Karpas-422 (cell line): ENCODE results near the gene PC. TPM values are rescaled to one million over a fixed set of nuclear protein-coding genes. Genes with fewer than 3 reads are reported as not detected.

Source experiments
- DNase-seq: peaks from one replicate; pipeline ENCODE4 v3.0.0-alpha.2; 2015
- H2AFZ ChIP-seq: fragments of 200-600 bp; sonication (generic); 2 replicates; pipeline ENCODE4 v1.6.1; 2014; ENCODE audit warnings: antibody characterized with exemption, low read length, mixed read lengths
- H3K27ac ChIP-seq: fragments of 200-600 bp; sonication (generic); 2 replicates; pipeline ENCODE4 v1.5.1; 2014; ENCODE audit warnings: mild to moderate bottlenecking, low read length, moderate library complexity
- H3K27me3 ChIP-seq: fragments of 200-600 bp; sonication (generic); 2 replicates; pipeline ENCODE4 v1.6.1; 2014; ENCODE audit warnings: low read length, mixed read lengths
- H3K36me3 ChIP-seq: fragments of 200-600 bp; sonication (generic); 2 replicates; pipeline ENCODE4 v1.6.1; 2014; ENCODE audit warnings: low read length, mixed read lengths; ENCODE audit not compliant: insufficient read depth
- H3K4me1 ChIP-seq: fragments of 200-600 bp; sonication (generic); 2 replicates; pipeline ENCODE4 v1.6.1; 2014; ENCODE audit warnings: mild to moderate bottlenecking, low read length, mixed read lengths
- H3K4me2 ChIP-seq: fragments of 200-600 bp; sonication (generic); 2 replicates; pipeline ENCODE4 v1.6.1; 2014; ENCODE audit warnings: low read length, low read depth, mild to moderate bottlenecking; ENCODE audit not compliant: poor library complexity, severe bottlenecking
- H3K4me3 ChIP-seq: fragments of 200-600 bp; sonication (generic); 2 replicates; pipeline ENCODE4 v1.5.1; 2014; ENCODE audit warnings: mild to moderate bottlenecking, antibody characterized with exemption, low read length, mixed read lengths
- H3K79me2 ChIP-seq: fragments of 200-600 bp; sonication (generic); 2 replicates; pipeline ENCODE4 v1.6.1; 2014; ENCODE audit warnings: mild to moderate bottlenecking, low read length, mixed read lengths
- H3K9ac ChIP-seq: fragments of 200-600 bp; sonication (generic); 2 replicates; pipeline ENCODE4 v1.6.0; 2014; ENCODE audit warnings: low read length
- H3K9me2 ChIP-seq: fragments of 200-600 bp; sonication (generic), shearing (Covaris generic); replicated peaks from 2 replicates; pipeline ENCODE4 v1.6.0; 2014; ENCODE audit warnings: mild to moderate bottlenecking, low read length, moderate library complexity; ENCODE audit not compliant: insufficient read depth
- H3K9me3 ChIP-seq: fragments of 300-700, 200-600 bp; sonication (generic); 2 replicates; pipeline ENCODE4 v1.6.1; 2014; ENCODE audit warnings: low read length, mixed read lengths
- H4K20me1 ChIP-seq: fragments of 200-600 bp; sonication (generic); 2 replicates; pipeline ENCODE4 v1.6.1; 2014; ENCODE audit warnings: mild to moderate bottlenecking, antibody characterized with exemption, low read length, low read depth; ENCODE audit not compliant: insufficient read depth
- total RNA-seq: library from RNA; depleted of rRNA; stranded (reverse); fragments of >200 nt; shearing (Covaris generic); gene quantifications from 2 replicates; pipeline ENCODE4 v1.2.3, GENCODE V29; 2014; ENCODE audit warnings: low replicate concordance

PC gene
- total RNA-seq, 1 experiment from 2014 or later, result not detected

DNA sequence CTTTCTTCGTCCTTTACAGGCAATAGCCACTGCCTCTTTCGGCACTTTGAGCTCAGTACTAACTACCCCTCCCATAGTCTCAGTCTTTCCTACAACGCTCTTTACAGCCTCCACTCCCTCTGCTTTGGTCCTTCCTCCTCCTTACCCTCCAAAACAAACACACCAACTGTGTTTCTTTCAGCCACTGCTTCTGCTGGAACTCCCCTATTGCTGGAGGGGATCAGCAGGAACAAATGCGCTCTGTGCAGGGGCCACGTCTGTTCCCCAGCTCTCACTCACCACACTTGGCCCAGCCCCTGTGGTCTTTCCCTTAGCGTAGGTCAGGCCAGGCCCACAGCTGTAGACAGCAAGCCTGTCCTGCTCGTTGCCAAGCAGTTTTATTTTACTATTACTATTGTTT lies 42.3 kb downstream of the PC start:
- no peaks in the 10 kb centered on the region for H3K79me2 ChIP-seq
- H3K9me2 ChIP-seq, result no peaks in the 10 kb centered on the region
- no peak overlapping the region for H3K4me3 ChIP-seq
- no peaks in the 10 kb centered on the region for H3K36me3 ChIP-seq
- H3K27me3 ChIP-seq, result no peaks in the 10 kb centered on the region
- H2AFZ ChIP-seq, result no peak overlapping the region
- H3K9ac ChIP-seq, result no peak overlapping the region
- no peak for DNase-seq
- no peak overlapping the region for H3K27ac ChIP-seq
- H4K20me1 ChIP-seq, result no peaks in the 10 kb centered on the region
- no peaks in the 10 kb centered on the region for H3K4me1 ChIP-seq
- H3K4me2 ChIP-seq, result no peak overlapping the region
- no peaks in the 10 kb centered on the region for H3K9me3 ChIP-seq

DNA sequence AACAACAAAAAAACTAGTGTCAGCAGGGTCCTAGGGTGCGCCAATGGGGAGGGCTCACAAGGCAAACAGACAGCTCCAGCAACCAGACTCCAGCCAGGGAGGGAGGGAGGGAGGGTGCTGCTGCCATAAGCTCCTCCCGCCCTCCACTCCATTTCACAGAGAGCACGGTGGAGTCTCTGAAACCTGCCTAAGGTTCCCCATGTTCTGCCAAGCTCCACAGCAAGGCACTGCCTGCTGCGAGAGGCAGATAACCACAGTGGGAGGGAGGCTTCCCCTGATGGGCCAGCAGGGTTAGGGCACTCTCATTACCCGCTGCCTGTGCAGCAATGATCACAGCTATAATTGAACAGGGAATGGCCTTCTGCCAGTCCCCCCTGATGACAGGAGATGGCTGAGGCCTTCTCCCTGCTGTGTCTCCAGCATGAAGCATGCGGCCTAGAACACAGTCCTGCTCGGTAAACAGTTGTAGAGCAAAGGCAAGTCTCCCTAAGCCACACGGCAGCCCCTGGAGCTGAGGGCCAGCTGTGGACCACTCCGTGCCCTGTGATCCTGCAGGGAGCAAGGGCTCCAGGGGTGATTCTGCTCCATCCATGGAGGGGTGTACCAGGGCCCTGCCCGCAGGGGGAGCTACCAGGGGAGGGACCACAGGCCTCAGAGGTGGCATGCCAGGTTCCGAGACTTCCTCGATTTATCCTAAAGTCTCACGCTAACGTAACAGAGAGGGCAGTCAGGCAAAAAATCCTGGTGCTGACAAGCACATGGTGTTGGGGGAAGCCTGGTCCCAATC lies 42.9 kb downstream of the PC start:
- no peaks in the 10 kb centered on the region for H3K9me3 ChIP-seq

DNA sequence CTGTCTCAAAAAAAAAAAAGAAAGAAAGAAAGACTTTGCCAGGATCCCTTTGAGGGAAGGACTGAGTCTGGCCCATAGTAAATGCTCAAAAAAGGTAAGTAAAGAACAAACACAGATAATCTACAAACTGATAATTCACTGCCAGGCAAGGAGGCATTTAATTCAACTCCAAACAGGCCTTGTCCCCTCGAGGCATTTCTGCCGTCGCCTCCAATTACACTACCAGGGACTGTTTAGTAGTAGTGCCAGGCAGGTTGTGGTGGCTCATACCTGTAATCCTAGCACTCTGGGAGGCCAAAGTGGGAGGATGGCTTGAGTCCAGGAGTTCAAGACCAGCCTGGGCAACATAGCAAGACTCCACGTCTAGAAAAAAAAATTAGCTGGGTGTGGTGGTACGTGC lies 43.7 kb downstream of the PC start:
- Histone ChIP-seq H3K27me3 (no peaks in the 10 kb centered on the region), H3K36me3 (no peaks in the 10 kb centered on the region), H3K9me3 (no peaks in the 10 kb centered on the region), H4K20me1 (no peaks in the 10 kb centered on the region), H3K27ac (no peak overlapping the region), H3K79me2 (no peaks in the 10 kb centered on the region), H2AFZ (no peak overlapping the region), H3K4me1 (no peaks in the 10 kb centered on the region), H3K9me2 (no peaks in the 10 kb centered on the region), H3K4me2 (no peak overlapping the region), H3K9ac (no peak overlapping the region), H3K4me3 (no peak overlapping the region)
- DNase-seq, result no peak

More for the DNA sequence above, 42.9 kb downstream of the PC start:
- Histone ChIP-seq H3K36me3 (no peaks in the 10 kb centered on the region), H3K79me2 (no peaks in the 10 kb centered on the region), H2AFZ (no peak overlapping the region), H3K27ac (no peak overlapping the region), H3K9me2 (no peaks in the 10 kb centered on the region), H4K20me1 (no peaks in the 10 kb centered on the region), H3K4me2 (no peak overlapping the region), H3K4me3 (no peak overlapping the region), H3K27me3 (no peaks in the 10 kb centered on the region), H3K4me1 (no peaks in the 10 kb centered on the region), H3K9ac (no peak overlapping the region)
- no peak for DNase-seq

GRCh38 chr11:66912911-66913310 lies 45.3 kb downstream of the PC start:
- H3K4me1 ChIP-seq, result no peaks in the 10 kb centered on the region
- no peaks in the 10 kb centered on the region for H3K27me3 ChIP-seq
- no peak overlapping the region for H3K4me3 ChIP-seq
- no peaks in the 10 kb centered on the region for H3K9me3 ChIP-seq
- no peak for DNase-seq
- H3K27ac ChIP-seq, result no peak overlapping the region
- no peaks in the 10 kb centered on the region for H3K9me2 ChIP-seq
- H3K4me2 ChIP-seq, result no peak overlapping the region
- H3K36me3 ChIP-seq, result no peaks in the 10 kb centered on the region
- no peak overlapping the region for H2AFZ ChIP-seq
- H4K20me1 ChIP-seq, result no peaks in the 10 kb centered on the region
- no peaks in the 10 kb centered on the region for H3K79me2 ChIP-seq
- no peak overlapping the region for H3K9ac ChIP-seq

GRCh38 chr11:66912361-66912760 lies 45.8 kb downstream of the PC start:
- no peaks in the 10 kb centered on the region for H3K4me1 ChIP-seq
- H3K9me3 ChIP-seq, result no peaks in the 10 kb centered on the region
- no peaks in the 10 kb centered on the region for H4K20me1 ChIP-seq
- H3K79me2 ChIP-seq, result no peaks in the 10 kb centered on the region
- no peak overlapping the region for H3K27ac ChIP-seq
- no peak overlapping the region for H2AFZ ChIP-seq
- no peak overlapping the region for H3K4me3 ChIP-seq
- H3K4me2 ChIP-seq, result no peak overlapping the region
- no peaks in the 10 kb centered on the region for H3K27me3 ChIP-seq
- no peak overlapping the region for H3K9ac ChIP-seq
- DNase-seq, result no peak
- H3K9me2 ChIP-seq, result no peaks in the 10 kb centered on the region
- no peaks in the 10 kb centered on the region for H3K36me3 ChIP-seq

DNA sequence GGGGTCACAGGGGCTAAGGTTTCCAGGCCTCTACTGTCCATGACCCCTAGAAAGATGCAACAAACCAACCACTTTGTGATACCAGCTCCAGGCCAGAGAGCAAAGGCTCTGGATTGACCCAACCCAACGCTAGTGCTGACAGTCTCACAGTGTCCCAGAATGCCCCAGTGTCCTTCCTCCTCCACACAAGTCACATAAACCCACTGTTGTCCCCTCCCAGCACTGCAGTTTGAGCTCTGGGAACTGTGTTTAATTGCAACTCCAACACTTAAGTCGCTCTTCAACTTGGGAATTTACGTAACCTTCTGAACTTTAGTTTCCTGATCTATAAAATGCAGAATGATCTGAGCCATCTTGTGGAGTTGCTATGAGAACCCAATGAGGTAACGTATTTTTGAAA lies 47.5 kb downstream of the PC start:
- H3K4me1 ChIP-seq, result no peaks in the 10 kb centered on the region
- no peaks in the 10 kb centered on the region for H3K79me2 ChIP-seq
- no peak overlapping the region for H3K4me3 ChIP-seq
- H3K4me2 ChIP-seq, result no peak overlapping the region
- no peaks in the 10 kb centered on the region for H3K9me2 ChIP-seq
- H3K27me3 ChIP-seq, result no peaks in the 10 kb centered on the region
- no peaks in the 10 kb centered on the region for H4K20me1 ChIP-seq
- H3K9ac ChIP-seq, result no peak overlapping the region
- H3K27ac ChIP-seq, result no peak overlapping the region
- no peak overlapping the region for H2AFZ ChIP-seq
- no peak for DNase-seq
- no peaks in the 10 kb centered on the region for H3K9me3 ChIP-seq
- H3K36me3 ChIP-seq, result no peaks in the 10 kb centered on the region

GRCh38 chr11:66910016-66910415 lies 48.2 kb downstream of the PC start:
- Histone ChIP-seq H2AFZ (no peak overlapping the region), H3K9ac (no peak overlapping the region), H3K27ac (no peak overlapping the region), H3K36me3 (no peaks in the 10 kb centered on the region), H3K79me2 (no peaks in the 10 kb centered on the region), H3K27me3 (no peaks in the 10 kb centered on the region), H3K9me3 (no peaks in the 10 kb centered on the region), H4K20me1 (no peaks in the 10 kb centered on the region), H3K4me3 (no peak overlapping the region), H3K9me2 (no peaks in the 10 kb centered on the region), H3K4me2 (no peak overlapping the region), H3K4me1 (no peaks in the 10 kb centered on the region)
- DNase-seq, result no peak

GRCh38 chr11:66909181-66909580 lies 49.0 kb downstream of the PC start:
- Histone ChIP-seq H2AFZ (no peak overlapping the region), H3K79me2 (no peaks in the 10 kb centered on the region), H3K4me1 (no peaks in the 10 kb centered on the region), H3K9me3 (no peaks in the 10 kb centered on the region), H4K20me1 (no peaks in the 10 kb centered on the region), H3K4me3 (no peak overlapping the region), H3K9me2 (no peaks in the 10 kb centered on the region), H3K9ac (no peak overlapping the region), H3K27me3 (no peaks in the 10 kb centered on the region), H3K27ac (no peak overlapping the region), H3K36me3 (no peaks in the 10 kb centered on the region), H3K4me2 (no peak overlapping the region)
- DNase-seq, result no peak
